Thyroid gland (tissue), 4 donors: ENCODE data around the gene NEURL1.

Experiments
- POLR2A ChIP-seq, 2 donors: fragments of 450-650 bp; IDR thresholded peaks; one replicate each; pipeline ENCODE4 v1.6.1; 2017; ENCODE audit warnings: antibody characterized with exemption in 2 of 2, mild to moderate bottlenecking in 2 of 2, moderate library complexity in 1 of 2
- TF ChIP-seq, protein P1 (sequence below), 6 experiments: fragments of 200-600 bp in 3 of 6; fragments of 450-650 bp in 3 of 6; sonication (generic) in 3 of 6; IDR thresholded peaks; one replicate each; pipeline ENCODE4 v1.5.1; 2016 to 2019; ENCODE audit warnings: antibody characterized with exemption in 6 of 6, mild to moderate bottlenecking in 2 of 6, inconsistent platforms in 1 of 6, moderate library complexity in 1 of 6

DNA sequence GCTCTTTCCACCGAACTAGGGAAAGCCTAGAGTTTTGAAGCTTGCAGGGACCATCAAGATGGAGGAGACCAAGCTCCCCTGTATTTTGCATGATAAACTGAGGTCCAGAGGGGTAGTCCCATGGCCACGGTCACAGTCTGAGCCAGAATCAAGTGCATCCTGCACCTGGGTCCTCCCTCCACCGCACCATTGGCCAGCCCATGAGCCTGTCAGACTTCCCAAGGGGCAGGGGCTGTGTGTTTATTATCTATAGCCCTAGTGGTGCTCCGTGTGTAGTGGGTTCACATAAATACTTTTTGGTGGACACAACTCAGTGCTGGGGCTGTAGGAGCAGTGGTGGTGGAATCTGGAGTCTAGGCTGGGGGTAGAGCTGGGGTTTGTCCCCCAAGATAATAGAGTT is 18.1 kb upstream of the NEURL1 start:
- TF ChIP-seq POLR2A (IDR thresholded peaks at IDR 0.05), result no peak
- TF ChIP-seq, protein P1, sequence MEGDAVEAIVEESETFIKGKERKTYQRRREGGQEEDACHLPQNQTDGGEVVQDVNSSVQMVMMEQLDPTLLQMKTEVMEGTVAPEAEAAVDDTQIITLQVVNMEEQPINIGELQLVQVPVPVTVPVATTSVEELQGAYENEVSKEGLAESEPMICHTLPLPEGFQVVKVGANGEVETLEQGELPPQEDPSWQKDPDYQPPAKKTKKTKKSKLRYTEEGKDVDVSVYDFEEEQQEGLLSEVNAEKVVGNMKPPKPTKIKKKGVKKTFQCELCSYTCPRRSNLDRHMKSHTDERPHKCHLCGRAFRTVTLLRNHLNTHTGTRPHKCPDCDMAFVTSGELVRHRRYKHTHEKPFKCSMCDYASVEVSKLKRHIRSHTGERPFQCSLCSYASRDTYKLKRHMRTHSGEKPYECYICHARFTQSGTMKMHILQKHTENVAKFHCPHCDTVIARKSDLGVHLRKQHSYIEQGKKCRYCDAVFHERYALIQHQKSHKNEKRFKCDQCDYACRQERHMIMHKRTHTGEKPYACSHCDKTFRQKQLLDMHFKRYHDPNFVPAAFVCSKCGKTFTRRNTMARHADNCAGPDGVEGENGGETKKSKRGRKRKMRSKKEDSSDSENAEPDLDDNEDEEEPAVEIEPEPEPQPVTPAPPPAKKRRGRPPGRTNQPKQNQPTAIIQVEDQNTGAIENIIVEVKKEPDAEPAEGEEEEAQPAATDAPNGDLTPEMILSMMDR (IDR thresholded peaks at IDR 0.05), result no peak
